GM19452 (cell line): ENCODE results near the gene ADAMTSL3.

ENCODE experiments used
- ATAC-seq: cut with Tn5 transposase; IDR thresholded peaks from one replicate; pipeline ENCODE4 v1.9.1; 2021; ENCODE audit not compliant: unreplicated experiment

ADAMTSL3 gene

GRCh38 chr15:83914906-83915305 is 261.0 kb downstream of the ADAMTSL3 start:
- ATAC-seq, result no peak

- ATAC-seq, result no peak
Observed at GRCh38 chr15:83917432-83917831, 263.5 kb downstream of the ADAMTSL3 start.

DNA sequence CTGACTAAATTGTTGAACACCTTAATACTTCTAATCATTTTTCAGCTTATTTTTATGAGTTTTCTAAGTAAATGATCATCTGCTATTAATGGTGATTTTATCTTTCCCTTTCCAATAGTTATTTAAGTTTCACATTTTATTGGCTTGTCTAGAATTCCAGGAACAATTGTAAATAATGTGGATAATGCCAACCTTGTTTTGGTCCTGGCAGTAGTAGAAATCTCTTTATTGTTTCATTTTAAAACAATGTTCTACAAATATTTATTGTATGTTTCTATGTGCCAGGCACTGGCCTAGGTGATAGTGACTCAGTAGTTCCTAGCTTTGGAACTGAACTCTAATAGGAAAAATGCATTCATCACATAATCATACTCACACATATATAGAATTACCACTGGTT is 264.1 kb downstream of the ADAMTSL3 start:
- ATAC-seq, result no peak

GRCh38 chr15:83919319-83919830 is 265.5 kb downstream of the ADAMTSL3 start:
- peak; percentile 69 for ATAC-seq

DNA sequence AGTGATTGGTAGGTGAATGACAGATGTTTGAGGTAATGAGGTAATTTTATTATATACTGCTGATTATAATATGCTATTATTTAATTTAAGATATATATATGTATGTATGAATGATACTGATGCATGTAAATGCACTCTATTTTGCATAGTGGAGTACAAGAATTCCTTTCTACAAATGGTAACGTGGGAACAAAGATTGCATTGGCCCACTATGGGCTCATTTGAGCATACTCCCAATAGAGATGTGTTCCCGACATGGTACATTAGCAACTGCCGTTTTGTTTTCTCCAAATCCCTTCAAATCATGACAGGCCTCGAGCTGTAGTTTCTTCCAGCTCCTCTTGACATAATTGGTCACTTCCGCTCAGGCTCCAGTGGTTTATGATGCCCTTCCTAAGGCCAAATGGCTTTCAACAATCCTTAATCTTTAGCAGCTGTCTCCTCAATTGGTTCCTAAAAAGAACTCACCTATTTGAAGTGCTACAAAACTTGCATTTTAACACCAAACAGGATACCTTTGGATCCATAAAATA is 266.1 kb downstream of the ADAMTSL3 start:
- ATAC-seq, result no peak

- no peak for ATAC-seq
Observed at GRCh38 chr15:83922649-83923294, 268.8 kb downstream of the ADAMTSL3 start.

GRCh38 chr15:83926116-83926515 is 272.2 kb downstream of the ADAMTSL3 start:
- ATAC-seq, result no peak

- peak; percentile 44 for ATAC-seq
Observed at GRCh38 chr15:83927704-83928391, 273.9 kb downstream of the ADAMTSL3 start.

DNA sequence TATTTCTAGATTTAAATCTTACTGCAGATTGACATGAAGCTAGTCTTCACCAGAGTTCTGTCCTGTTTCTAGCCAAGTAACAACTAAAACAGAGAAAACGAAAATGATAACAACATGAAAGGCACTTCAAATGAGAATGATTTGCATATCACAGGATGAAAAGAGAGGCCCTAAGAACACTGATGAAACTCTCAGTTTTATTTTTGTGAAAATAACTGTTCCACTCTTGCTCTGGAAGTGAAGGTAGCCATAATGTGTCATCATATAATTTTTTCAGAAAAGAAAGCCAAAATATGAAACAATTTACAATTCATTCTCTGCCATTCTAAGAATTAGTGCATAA is 274.4 kb downstream of the ADAMTSL3 start:
- ATAC-seq, result peak; percentile 78

- peak; percentile 43 for ATAC-seq
Observed at GRCh38 chr15:83928878-83929418, 275.0 kb downstream of the ADAMTSL3 start.

DNA sequence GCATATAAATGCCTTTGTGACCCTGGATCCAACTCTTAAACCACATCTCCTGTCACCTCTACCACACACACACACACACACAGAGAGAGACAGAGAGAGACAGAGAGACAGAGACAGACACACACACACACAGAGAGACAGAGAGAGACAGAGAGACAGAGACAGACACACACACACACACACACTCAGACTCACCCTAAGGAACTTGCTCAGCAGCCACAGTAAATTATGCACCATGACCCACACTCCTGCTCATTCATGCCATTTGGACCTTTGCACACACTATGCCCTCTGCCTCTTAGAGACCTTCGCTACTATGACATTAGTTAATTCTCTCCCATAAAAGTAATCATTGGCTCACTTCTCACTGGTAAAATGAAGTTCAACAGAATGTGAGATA is 275.7 kb downstream of the ADAMTSL3 start:
- no peak for ATAC-seq

GRCh38 chr15:83930392-83931212 is 276.7 kb downstream of the ADAMTSL3 start:
- no peak for ATAC-seq

DNA sequence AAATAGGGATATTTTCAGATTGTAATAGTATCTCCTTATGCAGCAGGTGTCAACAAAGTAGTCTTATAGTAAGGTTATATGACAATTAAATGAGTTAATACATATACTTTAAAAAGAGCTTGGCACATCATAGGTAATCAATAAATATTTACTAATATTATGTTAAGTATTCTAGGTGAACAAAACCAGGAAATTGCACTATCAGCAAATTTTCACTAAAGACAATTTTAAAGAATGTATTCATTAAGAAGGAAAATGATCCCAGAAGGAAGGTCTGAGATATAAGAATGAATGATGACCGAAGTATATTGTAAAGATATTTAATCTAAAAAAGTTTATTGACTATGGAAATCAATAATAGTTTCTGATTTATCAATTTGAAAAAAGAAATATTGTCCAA is 281.9 kb downstream of the ADAMTSL3 start:
- no peak for ATAC-seq

GRCh38 chr15:83940136-83940535 is 286.2 kb downstream of the ADAMTSL3 start:
- ATAC-seq, result no peak

- ATAC-seq, result no peak
Observed at GRCh38 chr15:83943043-83943442, 289.1 kb downstream of the ADAMTSL3 start.

GRCh38 chr15:83943849-83944404 is 290.0 kb downstream of the ADAMTSL3 start:
- ATAC-seq, result no peak

GRCh38 chr15:83947156-83947555 is 293.2 kb downstream of the ADAMTSL3 start:
- ATAC-seq, result no peak

GRCh38 chr15:83954506-83954905 is 300.6 kb downstream of the ADAMTSL3 start:
- no peak for ATAC-seq

- ATAC-seq, result peak; percentile 98
Observed at GRCh38 chr15:83955806-83956265, 301.9 kb downstream of the ADAMTSL3 start.

- no peak for ATAC-seq
Observed at GRCh38 chr15:83956887-83957286, 303.0 kb downstream of the ADAMTSL3 start.

DNA sequence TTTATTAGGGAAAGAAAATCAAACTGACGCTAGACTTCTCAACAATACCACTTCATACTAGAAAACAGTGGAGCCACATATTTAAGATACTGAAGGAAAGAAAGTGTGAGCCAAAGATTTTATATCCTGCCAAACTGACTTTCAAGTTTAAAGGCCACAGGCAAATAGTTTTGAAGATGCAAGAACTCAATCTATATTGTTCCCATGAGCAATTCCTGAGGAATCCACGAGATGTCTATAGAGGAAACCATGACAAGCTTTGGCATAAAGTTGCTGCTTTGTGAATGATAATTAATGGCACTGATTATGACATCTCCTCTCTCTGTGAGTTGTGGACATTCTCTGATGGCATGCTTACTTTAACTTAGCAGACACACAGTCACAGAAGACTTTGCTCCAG is 305.6 kb downstream of the ADAMTSL3 start:
- ATAC-seq, result no peak
